ENCODE results near the gene NMB. TPM values are rescaled to one million over a fixed set of nuclear protein-coding genes. Genes with fewer than 3 reads are reported as not detected.

NMB gene
- total and polyA plus RNA-seq, 2 experiments from 2014 or later = 18.1 to 22.0 TPM

- peaks cover 40% of the 10 kb centered on the region; the same call in 1 of the 2 replicates for H3K36me3 ChIP-seq (ENCODE audit: insufficient read depth)
These were observed 51.3 kb downstream of the NMB start for GRCh38 chr15:84606653-84607120.

More at GRCh38 chr15:84606653-84607120, 51.3 kb downstream of the NMB start:
- Mint-ChIP-seq H3K4me1 (peaks cover 73% of the 10 kb centered on the region), H3K36me3 (ENCODE audit: low read depth) (peaks cover 73% of the 10 kb centered on the region), H3K27ac (peak overlapping the region; percentile 60; the same call in 1 of the 2 replicates), H3K27me3 (ENCODE audit: insufficient read depth, low read depth, poor library complexity) (peaks cover 14% of the 10 kb centered on the region), H3K9me3 (no peaks in the 10 kb centered on the region), H3K4me3 (peak overlapping the region; percentile 32; the same call in 1 of the 3 replicates)
- Histone ChIP-seq H3K9me2 (ENCODE audit: insufficient read depth) (no peaks in the 10 kb centered on the region), H3K4me1 (ENCODE audit: insufficient read depth) (peaks cover 78% of the 10 kb centered on the region), H2AFZ (no peak overlapping the region), H3F3A (replicated peaks; ENCODE audit: low read depth) (peaks cover 26% of the 10 kb centered on the region), H4K20me1 (replicated peaks; ENCODE audit: insufficient read depth) (peaks cover 70% of the 10 kb centered on the region), H3K79me2 (replicated peaks; ENCODE audit: insufficient read depth) (peaks cover 90% of the 10 kb centered on the region), H3K27me3 (ENCODE audit: insufficient read depth) (no peaks in the 10 kb centered on the region), H3K4me3 (peak overlapping the region; percentile 87), H3K27ac (ENCODE audit: low read depth) (peak overlapping the region; percentile 45; the same call in 1 of the 2 replicates), H3K4me2 (peak overlapping the region; percentile 79)
- DNase-seq (ENCODE audit: low spot score) (no peak), ATAC-seq (no peak)
- TF ChIP-seq EZH2phosphoT487 (IDR thresholded peaks at IDR 0.05; ENCODE audit: unreplicated experiment) = no peak
- TF ChIP-seq CREB1 (CRISPR knock-in tag; IDR thresholded peaks at IDR 0.05; ENCODE audit: low read depth) = no peak
- TF ChIP-seq ZNF331 (CRISPR knock-in tag; IDR thresholded peaks at IDR 0.05; ENCODE audit: low read depth) = no peak
- TF ChIP-seq CTCF (conservative IDR thresholded peaks at IDR 0.05; ENCODE audit: low read depth in 2 of 2) = no peak
- no peak for TF ChIP-seq POLR2AphosphoS5 (IDR thresholded peaks at IDR 0.05; ENCODE audit: low read depth)
- TF ChIP-seq NANOG (IDR thresholded peaks at IDR 0.05; ENCODE audit: borderline replicate concordance) = no peak
- TF ChIP-seq STAT1 (IDR thresholded peaks at IDR 0.05; ENCODE audit: unreplicated experiment) = no peak
- TF ChIP-seq, protein P1, sequence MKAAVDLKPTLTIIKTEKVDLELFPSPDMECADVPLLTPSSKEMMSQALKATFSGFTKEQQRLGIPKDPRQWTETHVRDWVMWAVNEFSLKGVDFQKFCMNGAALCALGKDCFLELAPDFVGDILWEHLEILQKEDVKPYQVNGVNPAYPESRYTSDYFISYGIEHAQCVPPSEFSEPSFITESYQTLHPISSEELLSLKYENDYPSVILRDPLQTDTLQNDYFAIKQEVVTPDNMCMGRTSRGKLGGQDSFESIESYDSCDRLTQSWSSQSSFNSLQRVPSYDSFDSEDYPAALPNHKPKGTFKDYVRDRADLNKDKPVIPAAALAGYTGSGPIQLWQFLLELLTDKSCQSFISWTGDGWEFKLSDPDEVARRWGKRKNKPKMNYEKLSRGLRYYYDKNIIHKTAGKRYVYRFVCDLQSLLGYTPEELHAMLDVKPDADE (IDR thresholded peaks at IDR 0.05) = no peak
- TF ChIP-seq, protein P2, sequence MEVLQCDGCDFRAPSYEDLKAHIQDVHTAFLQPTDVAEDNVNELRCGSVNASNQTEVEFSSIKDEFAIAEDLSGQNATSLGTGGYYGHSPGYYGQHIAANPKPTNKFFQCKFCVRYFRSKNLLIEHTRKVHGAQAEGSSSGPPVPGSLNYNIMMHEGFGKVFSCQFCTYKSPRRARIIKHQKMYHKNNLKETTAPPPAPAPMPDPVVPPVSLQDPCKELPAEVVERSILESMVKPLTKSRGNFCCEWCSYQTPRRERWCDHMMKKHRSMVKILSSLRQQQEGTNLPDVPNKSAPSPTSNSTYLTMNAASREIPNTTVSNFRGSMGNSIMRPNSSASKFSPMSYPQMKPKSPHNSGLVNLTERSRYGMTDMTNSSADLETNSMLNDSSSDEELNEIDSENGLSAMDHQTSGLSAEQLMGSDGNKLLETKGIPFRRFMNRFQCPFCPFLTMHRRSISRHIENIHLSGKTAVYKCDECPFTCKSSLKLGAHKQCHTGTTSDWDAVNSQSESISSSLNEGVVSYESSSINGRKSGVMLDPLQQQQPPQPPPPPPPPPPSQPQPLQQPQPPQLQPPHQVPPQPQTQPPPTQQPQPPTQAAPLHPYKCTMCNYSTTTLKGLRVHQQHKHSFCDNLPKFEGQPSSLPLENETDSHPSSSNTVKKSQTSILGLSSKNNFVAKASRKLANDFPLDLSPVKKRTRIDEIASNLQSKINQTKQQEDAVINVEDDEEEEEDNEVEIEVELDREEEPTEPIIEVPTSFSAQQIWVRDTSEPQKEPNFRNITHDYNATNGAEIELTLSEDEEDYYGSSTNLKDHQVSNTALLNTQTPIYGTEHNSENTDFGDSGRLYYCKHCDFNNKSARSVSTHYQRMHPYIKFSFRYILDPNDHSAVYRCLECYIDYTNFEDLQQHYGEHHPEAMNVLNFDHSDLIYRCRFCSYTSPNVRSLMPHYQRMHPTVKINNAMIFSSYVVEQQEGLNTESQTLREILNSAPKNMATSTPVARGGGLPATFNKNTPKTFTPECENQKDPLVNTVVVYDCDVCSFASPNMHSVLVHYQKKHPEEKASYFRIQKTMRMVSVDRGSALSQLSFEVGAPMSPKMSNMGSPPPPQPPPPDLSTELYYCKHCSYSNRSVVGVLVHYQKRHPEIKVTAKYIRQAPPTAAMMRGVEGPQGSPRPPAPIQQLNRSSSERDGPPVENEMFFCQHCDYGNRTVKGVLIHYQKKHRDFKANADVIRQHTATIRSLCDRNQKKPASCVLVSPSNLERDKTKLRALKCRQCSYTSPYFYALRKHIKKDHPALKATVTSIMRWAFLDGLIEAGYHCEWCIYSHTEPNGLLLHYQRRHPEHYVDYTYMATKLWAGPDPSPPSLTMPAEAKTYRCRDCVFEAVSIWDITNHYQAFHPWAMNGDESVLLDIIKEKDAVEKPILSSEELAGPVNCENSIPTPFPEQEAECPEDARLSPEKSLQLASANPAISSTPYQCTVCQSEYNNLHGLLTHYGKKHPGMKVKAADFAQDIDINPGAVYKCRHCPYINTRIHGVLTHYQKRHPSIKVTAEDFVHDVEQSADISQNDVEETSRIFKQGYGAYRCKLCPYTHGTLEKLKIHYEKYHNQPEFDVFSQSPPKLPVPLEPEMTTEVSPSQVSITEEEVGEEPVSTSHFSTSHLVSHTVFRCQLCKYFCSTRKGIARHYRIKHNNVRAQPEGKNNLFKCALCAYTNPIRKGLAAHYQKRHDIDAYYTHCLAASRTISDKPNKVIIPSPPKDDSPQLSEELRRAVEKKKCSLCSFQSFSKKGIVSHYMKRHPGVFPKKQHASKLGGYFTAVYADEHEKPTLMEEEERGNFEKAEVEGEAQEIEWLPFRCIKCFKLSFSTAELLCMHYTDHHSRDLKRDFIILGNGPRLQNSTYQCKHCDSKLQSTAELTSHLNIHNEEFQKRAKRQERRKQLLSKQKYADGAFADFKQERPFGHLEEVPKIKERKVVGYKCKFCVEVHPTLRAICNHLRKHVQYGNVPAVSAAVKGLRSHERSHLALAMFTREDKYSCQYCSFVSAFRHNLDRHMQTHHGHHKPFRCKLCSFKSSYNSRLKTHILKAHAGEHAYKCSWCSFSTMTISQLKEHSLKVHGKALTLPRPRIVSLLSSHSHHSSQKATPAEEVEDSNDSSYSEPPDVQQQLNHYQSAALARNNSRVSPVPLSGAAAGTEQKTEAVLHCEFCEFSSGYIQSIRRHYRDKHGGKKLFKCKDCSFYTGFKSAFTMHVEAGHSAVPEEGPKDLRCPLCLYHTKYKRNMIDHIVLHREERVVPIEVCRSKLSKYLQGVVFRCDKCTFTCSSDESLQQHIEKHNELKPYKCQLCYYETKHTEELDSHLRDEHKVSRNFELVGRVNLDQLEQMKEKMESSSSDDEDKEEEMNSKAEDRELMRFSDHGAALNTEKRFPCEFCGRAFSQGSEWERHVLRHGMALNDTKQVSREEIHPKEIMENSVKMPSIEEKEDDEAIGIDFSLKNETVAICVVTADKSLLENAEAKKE (CRISPR knock-in tag; IDR thresholded peaks at IDR 0.05) = no peak
- TF ChIP-seq, protein P3, sequence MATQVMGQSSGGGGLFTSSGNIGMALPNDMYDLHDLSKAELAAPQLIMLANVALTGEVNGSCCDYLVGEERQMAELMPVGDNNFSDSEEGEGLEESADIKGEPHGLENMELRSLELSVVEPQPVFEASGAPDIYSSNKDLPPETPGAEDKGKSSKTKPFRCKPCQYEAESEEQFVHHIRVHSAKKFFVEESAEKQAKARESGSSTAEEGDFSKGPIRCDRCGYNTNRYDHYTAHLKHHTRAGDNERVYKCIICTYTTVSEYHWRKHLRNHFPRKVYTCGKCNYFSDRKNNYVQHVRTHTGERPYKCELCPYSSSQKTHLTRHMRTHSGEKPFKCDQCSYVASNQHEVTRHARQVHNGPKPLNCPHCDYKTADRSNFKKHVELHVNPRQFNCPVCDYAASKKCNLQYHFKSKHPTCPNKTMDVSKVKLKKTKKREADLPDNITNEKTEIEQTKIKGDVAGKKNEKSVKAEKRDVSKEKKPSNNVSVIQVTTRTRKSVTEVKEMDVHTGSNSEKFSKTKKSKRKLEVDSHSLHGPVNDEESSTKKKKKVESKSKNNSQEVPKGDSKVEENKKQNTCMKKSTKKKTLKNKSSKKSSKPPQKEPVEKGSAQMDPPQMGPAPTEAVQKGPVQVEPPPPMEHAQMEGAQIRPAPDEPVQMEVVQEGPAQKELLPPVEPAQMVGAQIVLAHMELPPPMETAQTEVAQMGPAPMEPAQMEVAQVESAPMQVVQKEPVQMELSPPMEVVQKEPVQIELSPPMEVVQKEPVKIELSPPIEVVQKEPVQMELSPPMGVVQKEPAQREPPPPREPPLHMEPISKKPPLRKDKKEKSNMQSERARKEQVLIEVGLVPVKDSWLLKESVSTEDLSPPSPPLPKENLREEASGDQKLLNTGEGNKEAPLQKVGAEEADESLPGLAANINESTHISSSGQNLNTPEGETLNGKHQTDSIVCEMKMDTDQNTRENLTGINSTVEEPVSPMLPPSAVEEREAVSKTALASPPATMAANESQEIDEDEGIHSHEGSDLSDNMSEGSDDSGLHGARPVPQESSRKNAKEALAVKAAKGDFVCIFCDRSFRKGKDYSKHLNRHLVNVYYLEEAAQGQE (IDR thresholded peaks at IDR 0.05; ENCODE audit: unreplicated experiment) = no peak
- no peak for TF ChIP-seq ZNF114 (CRISPR knock-in tag; IDR thresholded peaks at IDR 0.05)
- no peak for TF ChIP-seq EZH2 (IDR thresholded peaks at IDR 0.05; ENCODE audit: low read depth, unreplicated experiment)
- TF ChIP-seq JUNB (IDR thresholded peaks at IDR 0.05; ENCODE audit: unreplicated experiment) = no peak
